Smooth muscle cell (in vitro differentiated cells): ENCODE results near the gene ASCL1. TPM values are rescaled to one million over a fixed set of nuclear protein-coding genes. Genes with fewer than 3 reads are reported as not detected.

ENCODE experiments used
- DNase-seq: peaks from one replicate; lab custom pipeline; 2025; ENCODE audit not compliant: unreplicated experiment; lab: John Stamatoyannopoulos, UW
- H2AFZ ChIP-seq: fragments of 200-600 bp; sonication (generic); 2 replicates; pipeline ENCODE4 v1.6.0; 2016; ENCODE audit warnings: antibody characterized with exemption, low read depth, mild to moderate bottlenecking
- H3F3A ChIP-seq: fragments of 200-600 bp; sonication (generic); 2 replicates; pipeline ENCODE4 v1.6.0; 2017; ENCODE audit warnings: antibody characterized with exemption, low read depth
- H3K27ac ChIP-seq: fragments of 200-600 bp; sonication (generic); 2 replicates; pipeline ENCODE4 v1.5.1; 2016; ENCODE audit warnings: low read depth, mild to moderate bottlenecking
- H3K27me3 ChIP-seq: fragments of 200-600 bp; sonication (generic); 2 replicates; pipeline ENCODE4 v1.6.1; 2016; ENCODE audit warnings: low read depth, mild to moderate bottlenecking
- H3K36me3 ChIP-seq: fragments of 200-600 bp; sonication (generic); 2 replicates; pipeline ENCODE4 v1.5.1; 2016; ENCODE audit warnings: low read depth
- H3K4me1 ChIP-seq: fragments of 200-600 bp; sonication (generic); 2 replicates; pipeline ENCODE4 v1.5.1; 2016; ENCODE audit warnings: low read depth
- H3K4me2 ChIP-seq: fragments of 200-600 bp; sonication (generic); 2 replicates; pipeline ENCODE4 v1.6.0; 2016; ENCODE audit warnings: mild to moderate bottlenecking
- H3K4me3 ChIP-seq: fragments of 200-600 bp; sonication (generic); 2 replicates; pipeline ENCODE4 v1.5.1; 2016; ENCODE audit warnings: mild to moderate bottlenecking
- H3K79me2 ChIP-seq: fragments of 200-600 bp; sonication (generic); 2 replicates; pipeline ENCODE4 v1.6.0; 2016; ENCODE audit warnings: low read depth, mild to moderate bottlenecking
- H3K9ac ChIP-seq: fragments of 200-600 bp; sonication (generic); 2 replicates; pipeline ENCODE4 v1.6.0; 2016; ENCODE audit warnings: low read depth
- H3K9me3 ChIP-seq: fragments of 200-600 bp; sonication (generic); replicated peaks from 2 replicates; pipeline ENCODE4 v1.5.1; 2016; ENCODE audit warnings: low read depth
- H4K20me1 ChIP-seq: fragments of 200-600 bp; sonication (generic); 2 replicates; pipeline ENCODE4 v1.6.0; 2016; ENCODE audit warnings: low read depth
- WGBS: methylation state at CpG from one replicate; pipeline ENCODE4 v1.1.7; 2016; ENCODE audit warnings: low lambda C conversion rate; 5-methylcytosine and 5-hydroxymethylcytosine counted together
- polyA plus RNA-seq: library from polyadenylated mRNA; unstranded; fragments of >200 nt; fragmentation: Nextera tagmentation; extraction: Ambion mirVana; gene quantifications from 2 replicates; pipeline ENCODE4 v1.2.1, GENCODE V29; 2016
- total RNA-seq: library from RNA; depleted of rRNA; stranded (reverse); fragments of >200 nt; gene quantifications from 2 replicates; pipeline ENCODE4 v1.2.3, GENCODE V29; 2014
- TF ChIP-seq, protein P1 (sequence below): fragments of 200-600 bp; sonication (generic); IDR thresholded peaks from 2 replicates; pipeline ENCODE4 v1.5.1; 2017; ENCODE audit warnings: borderline replicate concordance, mild to moderate bottlenecking, antibody characterized with exemption; ENCODE audit not compliant: insufficient read depth, poor library complexity, severe bottlenecking

ASCL1 gene
- total and polyA plus RNA-seq, 2 experiments from 2014 or later = not detected

DNA sequence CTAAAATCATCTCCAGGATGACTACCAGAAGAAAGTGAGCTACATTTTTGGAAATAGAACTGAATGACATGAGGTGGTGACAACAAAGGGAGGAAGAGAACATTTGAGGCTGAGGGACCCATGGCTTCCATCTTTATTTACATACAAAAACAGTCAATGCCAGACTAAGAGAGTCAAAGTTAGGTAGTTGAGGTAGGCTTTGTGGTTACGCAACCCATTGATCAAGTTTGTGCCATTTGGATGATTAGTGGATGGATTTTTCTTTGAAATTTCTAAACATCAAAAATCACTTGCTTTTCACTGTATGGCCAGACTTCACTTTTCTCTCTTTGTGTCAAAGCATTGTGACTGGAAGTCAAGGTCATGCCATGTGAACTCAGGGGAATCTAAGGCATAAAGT, 22.9 kb downstream of the ASCL1 start:
- Histone ChIP-seq H3K4me2 (no peak overlapping the region), H3F3A (no peaks in the 10 kb centered on the region), H2AFZ (no peak overlapping the region), H3K27ac (no peak overlapping the region), H4K20me1 (no peaks in the 10 kb centered on the region), H3K36me3 (no peaks in the 10 kb centered on the region), H3K4me3 (no peak overlapping the region), H3K9me3 (no peaks in the 10 kb centered on the region), H3K9ac (no peak overlapping the region), H3K4me1 (no peaks in the 10 kb centered on the region), H3K27me3 (peaks cover 19% of the 10 kb centered on the region), H3K79me2 (no peaks in the 10 kb centered on the region)
- WGBS = 89% methylated on average over 1 of the region's 1 CpG
- no peak for DNase-seq
- TF ChIP-seq, protein P1, sequence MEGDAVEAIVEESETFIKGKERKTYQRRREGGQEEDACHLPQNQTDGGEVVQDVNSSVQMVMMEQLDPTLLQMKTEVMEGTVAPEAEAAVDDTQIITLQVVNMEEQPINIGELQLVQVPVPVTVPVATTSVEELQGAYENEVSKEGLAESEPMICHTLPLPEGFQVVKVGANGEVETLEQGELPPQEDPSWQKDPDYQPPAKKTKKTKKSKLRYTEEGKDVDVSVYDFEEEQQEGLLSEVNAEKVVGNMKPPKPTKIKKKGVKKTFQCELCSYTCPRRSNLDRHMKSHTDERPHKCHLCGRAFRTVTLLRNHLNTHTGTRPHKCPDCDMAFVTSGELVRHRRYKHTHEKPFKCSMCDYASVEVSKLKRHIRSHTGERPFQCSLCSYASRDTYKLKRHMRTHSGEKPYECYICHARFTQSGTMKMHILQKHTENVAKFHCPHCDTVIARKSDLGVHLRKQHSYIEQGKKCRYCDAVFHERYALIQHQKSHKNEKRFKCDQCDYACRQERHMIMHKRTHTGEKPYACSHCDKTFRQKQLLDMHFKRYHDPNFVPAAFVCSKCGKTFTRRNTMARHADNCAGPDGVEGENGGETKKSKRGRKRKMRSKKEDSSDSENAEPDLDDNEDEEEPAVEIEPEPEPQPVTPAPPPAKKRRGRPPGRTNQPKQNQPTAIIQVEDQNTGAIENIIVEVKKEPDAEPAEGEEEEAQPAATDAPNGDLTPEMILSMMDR = no peak

DNA sequence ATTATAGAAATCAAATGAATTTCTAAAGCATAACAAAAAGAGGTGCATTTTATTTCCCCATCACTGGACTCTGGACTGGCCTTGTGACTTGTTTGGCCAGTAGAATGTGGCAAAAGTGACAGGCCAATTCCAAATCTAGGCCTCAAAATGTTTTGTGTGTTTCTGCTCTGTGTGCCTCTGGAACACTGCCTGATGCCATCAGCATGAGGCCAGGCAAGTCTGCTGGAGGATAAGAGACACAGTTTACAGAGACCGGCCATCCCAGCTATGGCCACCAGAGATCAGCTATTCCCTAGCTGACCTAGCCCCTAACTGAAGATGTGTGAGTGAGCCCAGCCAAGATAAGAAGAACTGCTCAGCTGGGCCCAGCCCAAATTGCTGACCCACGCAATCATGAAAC, 32.9 kb downstream of the ASCL1 start:
- Histone ChIP-seq H3K4me3 (no peak overlapping the region), H3K27me3 (peaks cover 10% of the 10 kb centered on the region), H3K36me3 (no peaks in the 10 kb centered on the region), H4K20me1 (no peaks in the 10 kb centered on the region), H3F3A (no peaks in the 10 kb centered on the region), H3K27ac (no peak overlapping the region), H3K4me1 (no peaks in the 10 kb centered on the region), H3K79me2 (no peaks in the 10 kb centered on the region), H3K9me3 (no peaks in the 10 kb centered on the region), H2AFZ (no peak overlapping the region), H3K9ac (no peak overlapping the region), H3K4me2 (no peak overlapping the region)
- TF ChIP-seq, protein P1 = no peak
- WGBS = 43% methylated on average over 2 of the region's 2 CpGs
- DNase-seq = no peak

DNA sequence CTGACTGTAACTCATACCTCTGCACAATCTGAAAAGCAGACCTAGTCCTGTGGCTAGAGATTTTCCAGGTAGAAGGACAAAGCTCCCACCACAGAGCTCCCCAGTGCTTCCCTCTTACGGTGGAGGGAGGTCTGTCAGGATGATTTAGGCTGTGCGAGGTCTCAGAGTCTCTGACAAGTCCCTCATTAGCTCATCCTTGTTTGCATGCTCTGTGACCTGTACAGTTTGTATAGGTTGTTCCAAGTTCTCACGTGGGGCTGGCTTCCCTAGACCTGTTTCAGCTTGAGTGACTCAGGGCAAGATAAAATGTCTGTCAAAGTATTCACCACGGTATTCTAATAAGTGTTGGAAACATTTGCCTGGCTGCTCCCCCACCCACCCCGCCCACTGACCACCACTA, 34.8 kb downstream of the ASCL1 start:
- Histone ChIP-seq H4K20me1 (no peaks in the 10 kb centered on the region), H3K9ac (no peak overlapping the region), H3K79me2 (no peaks in the 10 kb centered on the region), H2AFZ (no peak overlapping the region), H3K4me2 (no peak overlapping the region), H3K9me3 (no peaks in the 10 kb centered on the region), H3K4me3 (no peak overlapping the region), H3K27ac (no peak overlapping the region), H3K27me3 (peaks cover 7% of the 10 kb centered on the region), H3F3A (no peaks in the 10 kb centered on the region), H3K36me3 (no peaks in the 10 kb centered on the region), H3K4me1 (no peaks in the 10 kb centered on the region)
- TF ChIP-seq, protein P1 = no peak
- no peak for DNase-seq
- 56% methylated on average over 5 of the region's 5 CpGs for WGBS

DNA sequence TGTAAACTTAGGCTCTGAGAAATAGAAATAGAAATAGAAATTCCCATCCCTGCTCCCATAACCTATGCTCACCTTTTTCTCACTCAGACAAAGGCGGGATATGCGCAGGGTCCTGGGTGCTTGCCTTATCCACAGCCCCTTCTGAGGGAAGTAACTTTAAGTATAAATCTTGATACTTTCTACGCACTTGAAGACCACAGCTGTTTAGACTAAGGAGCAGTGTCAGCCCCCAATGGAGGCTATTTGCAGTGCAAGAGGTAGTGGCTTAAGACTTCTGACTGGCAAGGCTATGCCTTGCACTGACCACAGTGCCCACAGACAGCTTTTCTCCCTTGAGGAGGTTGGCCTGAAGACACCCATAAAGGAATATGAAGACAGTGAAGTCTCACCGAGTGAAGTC, 35.2 kb downstream of the ASCL1 start:
- WGBS = 90% methylated on average over 4 of the region's 4 CpGs
- Histone ChIP-seq H3K9ac (no peak overlapping the region), H3K27ac (no peak overlapping the region), H3K9me3 (no peaks in the 10 kb centered on the region), H3K36me3 (no peaks in the 10 kb centered on the region), H3K79me2 (no peaks in the 10 kb centered on the region), H3F3A (no peaks in the 10 kb centered on the region), H2AFZ (no peak overlapping the region), H4K20me1 (no peaks in the 10 kb centered on the region), H3K4me1 (no peaks in the 10 kb centered on the region), H3K4me3 (no peak overlapping the region), H3K27me3 (peaks cover 7% of the 10 kb centered on the region), H3K4me2 (no peak overlapping the region)
- TF ChIP-seq, protein P1 = no peak
- no peak for DNase-seq
